GM12892 (cell line): Measurements from ENCODE around the gene MED14.

ENCODE experiments used
- DNase-seq: peaks from one replicate; pipeline ENCODE4 v3.0.0; 2011; ENCODE audit not compliant: insufficient read length
- FAIRE-seq: peaks from 2 replicates; lab custom pipeline; 2011; peaks lifted over from hg19 to GRCh38; lab: Jason Lieb, UNC
- POLR2A ChIP-seq: IDR thresholded peaks from 2 replicates; pipeline ENCODE4 v1.6.1; 2011; ENCODE audit warnings: low read depth, low read length, control low read depth
- POLR2AphosphoS5 ChIP-seq: IDR thresholded peaks from 2 replicates; pipeline ENCODE4 v1.6.1; 2011; ENCODE audit warnings: low read depth, low read length, control low read depth
- TAF1 ChIP-seq: IDR thresholded peaks from 2 replicates; pipeline ENCODE4 v1.6.1; 2011; ENCODE audit warnings: low read depth, mild to moderate bottlenecking, control low read depth, low read length, borderline replicate concordance

The MED14 gene

DNA sequence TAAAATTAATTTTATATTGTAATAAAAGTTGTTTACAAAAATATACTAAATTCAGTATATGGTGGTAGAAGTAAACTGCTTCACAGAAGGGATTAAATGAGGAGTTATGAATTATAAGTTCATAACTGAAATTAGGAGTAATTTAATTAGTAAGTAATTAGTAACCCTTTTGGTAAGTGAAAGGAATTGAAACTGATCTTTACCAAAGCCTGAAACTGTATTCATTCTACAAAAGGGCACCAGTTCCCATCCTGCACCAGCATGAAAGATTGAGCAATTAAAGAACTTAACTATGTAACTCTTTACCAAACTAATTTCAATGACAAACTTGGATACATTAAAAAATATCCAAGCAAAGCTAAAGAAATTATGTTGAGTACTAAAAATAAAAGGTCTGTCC lies 8.2 kb downstream of the MED14 start:
- no peak for DNase-seq
- no peak for TF ChIP-seq TAF1
- TF ChIP-seq POLR2A: no peak
- TF ChIP-seq POLR2AphosphoS5: no peak
- FAIRE-seq: no peak

GRCh38 chrX:40722930-40723329 lies 12.4 kb downstream of the MED14 start:
- no peak for DNase-seq
- no peak for TF ChIP-seq TAF1
- no peak for TF ChIP-seq POLR2AphosphoS5
- no peak for TF ChIP-seq POLR2A
- no peak for FAIRE-seq

DNA sequence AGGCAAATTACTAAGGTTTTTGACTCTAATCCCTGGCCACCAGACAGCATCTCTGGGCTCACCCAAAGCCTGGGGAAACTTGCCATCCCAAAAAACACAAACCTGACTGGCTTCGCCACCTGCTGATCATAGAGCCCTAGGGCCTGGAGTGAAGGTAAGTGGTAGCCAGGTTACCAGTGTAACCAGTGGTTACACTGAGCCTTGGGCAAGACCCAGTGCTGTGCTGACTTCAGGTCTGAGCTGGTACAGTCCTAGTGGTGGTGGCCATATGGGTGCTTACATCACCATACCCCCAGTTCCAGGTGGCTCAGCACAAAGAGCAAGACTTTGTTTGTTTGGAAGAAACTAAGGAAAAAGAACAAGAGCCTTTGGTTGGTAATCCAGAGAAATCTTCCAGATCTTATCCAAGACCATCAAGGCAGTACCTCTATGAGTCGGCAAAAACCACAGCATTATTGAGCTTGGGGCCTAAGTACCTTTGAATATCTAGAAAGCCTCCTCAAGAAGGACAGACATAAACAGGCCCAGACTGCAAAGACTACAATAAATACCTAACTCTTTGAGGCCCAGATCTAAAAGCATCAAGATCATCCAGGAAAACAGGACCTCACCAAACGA lies 13.7 kb downstream of the MED14 start:
- FAIRE-seq: peak; percentile 40
- DNase-seq: no peak
- TF ChIP-seq POLR2A: no peak
- no peak for TF ChIP-seq TAF1
- no peak for TF ChIP-seq POLR2AphosphoS5

DNA sequence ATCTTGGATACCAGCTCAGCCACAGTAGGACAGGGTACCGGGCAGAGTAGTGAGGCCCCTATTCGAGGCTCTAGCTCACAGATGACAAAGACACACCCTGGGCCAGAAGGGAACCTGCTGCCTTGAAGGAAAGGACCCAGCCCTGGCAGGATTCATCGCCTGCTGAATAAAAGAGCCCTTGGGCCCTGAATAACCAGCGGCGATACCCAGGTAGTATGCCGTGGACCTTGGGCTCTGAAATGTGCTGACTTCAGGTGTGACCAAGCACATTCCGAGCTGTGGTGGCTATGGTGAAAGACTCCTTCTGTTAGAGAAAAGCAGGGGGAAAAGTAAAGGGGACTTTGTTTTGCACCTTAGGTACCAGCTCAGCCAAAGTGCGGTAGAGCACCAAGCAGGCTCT lies 14.6 kb downstream of the MED14 start:
- FAIRE-seq (no peak), DNase-seq (no peak)
- TF ChIP-seq TAF1 (no peak), POLR2A (no peak), POLR2AphosphoS5 (no peak)

- FAIRE-seq: no peak
- no peak for DNase-seq
- TF ChIP-seq POLR2AphosphoS5: no peak
- no peak for TF ChIP-seq POLR2A
- TF ChIP-seq TAF1: no peak
These were observed 15.0 kb downstream of the MED14 start for GRCh38 chrX:40720339-40720738.

DNA sequence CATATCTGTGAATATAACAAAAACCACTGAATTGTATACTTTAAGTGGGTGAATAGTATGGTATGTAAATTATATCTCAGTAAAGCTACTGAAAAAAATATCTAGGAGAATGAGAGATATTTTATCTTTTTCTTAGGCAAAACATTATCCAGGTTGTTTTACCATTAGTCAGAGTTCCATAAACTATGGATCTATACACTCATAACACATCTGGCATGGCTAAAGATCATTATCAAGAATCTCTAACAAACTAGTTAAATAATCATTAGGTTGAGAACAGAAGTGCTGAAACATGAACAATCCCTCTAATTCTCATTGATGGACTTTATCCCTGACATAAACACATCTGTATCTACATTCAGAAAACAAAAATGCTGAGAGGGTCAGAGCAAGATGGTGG lies 15.6 kb downstream of the MED14 start:
- TF ChIP-seq POLR2A: no peak
- DNase-seq: no peak
- no peak for FAIRE-seq

GRCh38 chrX:40719218-40719617 lies 16.1 kb downstream of the MED14 start:
- DNase-seq: no peak
- FAIRE-seq: no peak
- no peak for TF ChIP-seq POLR2AphosphoS5
- TF ChIP-seq TAF1: no peak
- no peak for TF ChIP-seq POLR2A

- TF ChIP-seq POLR2AphosphoS5 (no peak), POLR2A (no peak), TAF1 (no peak)
- FAIRE-seq (no peak), DNase-seq (no peak)
These were observed 25.9 kb downstream of the MED14 start for GRCh38 chrX:40709395-40709794.

GRCh38 chrX:40705658-40706312 lies 29.6 kb downstream of the MED14 start:
- DNase-seq (no peak), FAIRE-seq (peak; percentile 21)
- TF ChIP-seq POLR2A: no peak
- TF ChIP-seq POLR2AphosphoS5: no peak
- no peak for TF ChIP-seq TAF1

DNA sequence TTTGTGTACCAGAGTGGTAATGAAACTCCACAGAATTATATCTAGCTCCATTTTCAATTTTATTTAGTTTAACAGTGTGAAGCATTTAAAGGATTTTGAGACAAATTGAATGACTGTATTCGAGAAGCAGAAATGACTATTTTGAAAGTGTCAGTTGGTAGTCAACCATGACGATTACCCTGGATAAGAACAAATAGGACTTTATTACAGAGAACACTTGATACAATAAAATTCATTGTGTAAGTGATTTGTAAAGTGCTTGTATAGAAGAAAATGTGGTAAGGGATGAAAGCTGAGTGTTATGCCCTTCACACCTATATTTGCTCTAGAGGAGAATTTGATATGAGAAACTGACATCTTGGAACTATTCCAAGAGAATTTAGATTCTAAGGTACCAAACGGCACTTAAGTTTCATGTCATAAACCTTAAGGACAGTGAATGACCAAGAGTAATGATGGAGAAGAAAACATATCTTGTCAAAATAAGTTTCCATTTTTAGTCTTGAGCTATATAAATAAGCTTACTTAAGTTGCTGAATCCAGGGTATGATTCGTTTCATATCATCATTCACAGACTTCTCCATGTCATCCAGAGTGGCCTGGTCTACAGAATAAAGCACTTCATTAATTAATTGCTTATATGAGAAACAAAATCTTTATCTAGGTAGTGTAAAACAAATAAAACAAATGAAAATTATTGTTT lies 34.6 kb downstream of the MED14 start:
- DNase-seq: no peak
- TF ChIP-seq POLR2AphosphoS5 (no peak), POLR2A (no peak), TAF1 (no peak)
- FAIRE-seq: no peak

DNA sequence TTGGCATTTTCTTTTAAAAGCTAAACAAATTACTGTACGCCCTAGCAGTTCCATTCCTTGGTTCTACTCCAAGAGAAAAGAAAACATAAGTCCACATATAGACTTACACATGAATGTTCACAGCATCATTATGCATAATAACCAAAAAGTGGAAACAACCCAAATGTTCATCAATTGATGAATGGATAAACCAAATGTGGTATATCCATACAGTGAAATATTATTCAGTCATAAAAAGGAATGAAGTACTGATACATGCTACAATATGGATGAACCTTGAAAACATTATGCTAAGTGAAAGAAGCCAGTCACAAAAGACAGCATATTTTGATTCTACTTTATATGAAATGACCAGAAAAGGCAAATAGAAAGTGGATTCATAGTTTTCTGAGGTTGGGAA lies 36.5 kb downstream of the MED14 start:
- TF ChIP-seq POLR2A (no peak), POLR2AphosphoS5 (no peak), TAF1 (no peak)
- FAIRE-seq (no peak), DNase-seq (no peak)

DNA sequence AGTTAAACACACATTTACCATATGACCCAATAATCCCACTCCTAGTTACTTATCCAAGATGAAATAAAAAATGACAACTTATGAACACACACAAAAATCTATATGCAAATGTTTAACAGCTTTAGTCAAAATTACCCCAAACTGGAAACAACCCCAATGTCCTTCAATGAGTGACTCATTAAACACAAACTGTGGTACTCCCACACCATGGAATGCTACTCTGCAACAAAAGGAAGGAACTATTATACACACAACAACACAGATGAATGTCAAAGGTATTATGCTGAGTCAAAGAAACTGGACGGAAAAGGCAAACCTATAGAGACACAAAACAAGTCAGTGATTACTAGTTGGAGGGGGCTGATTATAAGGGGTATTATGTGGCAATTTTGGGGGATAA lies 40.5 kb downstream of the MED14 start:
- FAIRE-seq (no peak), DNase-seq (no peak)
- TF ChIP-seq POLR2AphosphoS5 (no peak), TAF1 (no peak), POLR2A (no peak)
